Left colon (tissue), 2 donors: ENCODE data around the gene PPP3R1. TPM values are rescaled to one million over a fixed set of nuclear protein-coding genes. Genes with fewer than 3 reads are reported as not detected.

Experiments used
- total RNA-seq, 2 donors: library from RNA; stranded (reverse); fragmentation: NEBNext Ultra II Directional; extraction: Animal tissue kit (Norgen Biotek cat#: 25700); gene quantifications; one replicate each; pipeline ENCODE4 v1.2.1, GENCODE V29; 2021
- donor health status: DM: no; HTN: no; CAD: no.
- donor health status: DM: yes; HTN: yes; CAD: no.

The PPP3R1 gene
- total RNA-seq, 2 donors from 2014 or later = 54.7 to 56.3 TPM

Other genes with a start within 250 kb of the PPP3R1 start
- gene C1D, start 189.5 kb downstream of the PPP3R1 start, total RNA-seq = 10 to 100 TPM; 16.5 to 18.8 TPM
- gene PNO1, start 94.6 kb downstream of the PPP3R1 start, total RNA-seq = 10 to 100 TPM in 1 of 2 donors, 1 to 10 TPM in 1; 5.5 to 10.5 TPM
- gene CNRIP1, start 67.4 kb upstream of the PPP3R1 start, total RNA-seq = 1 to 10 TPM; 3.1 to 8.0 TPM
- 1 to 10 TPM; 2.6 to 7.8 TPM for gene PLEK, start 112.8 kb upstream of the PPP3R1 start, total RNA-seq
- 1 to 10 TPM; 1.5 to 2.1 TPM for gene FBXO48, start 214.8 kb upstream of the PPP3R1 start, total RNA-seq
- gene APLF, start 215.1 kb upstream of the PPP3R1 start, total RNA-seq = 1 to 10 TPM; 1.3 to 3.4 TPM